HFFc6 (cell line): ENCODE results near the gene SLCO4A1. TPM values are rescaled to one million over a fixed set of nuclear protein-coding genes. Genes with fewer than 3 reads are reported as not detected.

Experiments used
- DNase-seq: peaks from one replicate; pipeline ENCODE4 v3.0.0-alpha.2; 2018
- H3K27ac Mint-ChIP-seq: 2 replicates; pipeline ENCODE4 v1.8.0; 2020; ENCODE audit warnings: mild to moderate bottlenecking, mixed read lengths
- H3K27me3 Mint-ChIP-seq: 2 replicates; pipeline ENCODE4 v1.8.0; 2021; ENCODE audit warnings: mild to moderate bottlenecking, moderate library complexity, mixed read lengths; ENCODE audit not compliant: insufficient read depth
- H3K36me3 Mint-ChIP-seq: 2 replicates; pipeline ENCODE4 v1.8.0; 2021; ENCODE audit warnings: low read depth, mixed read lengths
- H3K4me1 Mint-ChIP-seq: 2 replicates; pipeline ENCODE4 v1.8.0; 2020; ENCODE audit warnings: low read depth, mixed read lengths
- H3K4me3 Mint-ChIP-seq: 2 replicates; pipeline ENCODE4 v1.8.0; 2020; ENCODE audit warnings: mild to moderate bottlenecking, moderate library complexity, mixed read lengths
- H3K9me3 Mint-ChIP-seq: 2 replicates; pipeline ENCODE4 v1.8.0; 2020; ENCODE audit warnings: mild to moderate bottlenecking, mixed read lengths
- CTCF ChIP-seq: fragments of 200-600 bp; sonication (generic); IDR thresholded peaks from 2 replicates; pipeline ENCODE4 v1.5.0; 2021; ENCODE audit warnings: antibody characterized with exemption, mild to moderate bottlenecking
- total RNA-seq, 6 experiments: library from RNA; stranded (reverse); fragmentation: NEBNext Ultra II Directional; extraction: Animal tissue kit (Norgen Biotek cat#: 25700); gene quantifications; 2 replicates in 1 of 6; 3 replicates in 5 of 6; pipeline ENCODE4 v1.2.3, GENCODE V29; 2021

The SLCO4A1 gene
- total RNA-seq, 6 experiments from 2014 or later, result 2.7 to 6.5 (median 3.4) TPM

- Mint-ChIP-seq H3K4me1 (0 out of 2 replicates have a peak, but pooled peaks cover 5% of the 10 kb centered on the region), H3K36me3 (no peaks in the 10 kb centered on the region), H3K4me3 (no peak overlapping the region), H3K27ac (no peak overlapping the region), H3K9me3 (no peaks in the 10 kb centered on the region), H3K27me3 (peaks cover 37% of the 10 kb centered on the region)
- no peak for DNase-seq
- no peak for TF ChIP-seq CTCF
Observed at GRCh38 chr20:62696989-62697388, 54.7 kb downstream of the SLCO4A1 start.

- no peak for DNase-seq
- Mint-ChIP-seq H3K27me3 (peaks cover 33% of the 10 kb centered on the region), H3K4me1 (peaks cover 7% of the 10 kb centered on the region), H3K9me3 (no peaks in the 10 kb centered on the region), H3K4me3 (no peak overlapping the region), H3K36me3 (no peaks in the 10 kb centered on the region), H3K27ac (no peak overlapping the region)
- no peak for TF ChIP-seq CTCF
Observed at GRCh38 chr20:62697468-62697912, 55.2 kb downstream of the SLCO4A1 start.

- H3K4me3 Mint-ChIP-seq, result no peak overlapping the region
- no peak overlapping the region for H3K27ac Mint-ChIP-seq
- H3K9me3 Mint-ChIP-seq, result no peaks in the 10 kb centered on the region
- H3K36me3 Mint-ChIP-seq, result no peaks in the 10 kb centered on the region
- DNase-seq, result no peak
- no peak for TF ChIP-seq CTCF
- H3K27me3 Mint-ChIP-seq, result peaks cover 26% of the 10 kb centered on the region
- peaks cover 14% of the 10 kb centered on the region for H3K4me1 Mint-ChIP-seq
Observed at GRCh38 chr20:62698231-62698630, 55.9 kb downstream of the SLCO4A1 start.

GRCh38 chr20:62699296-62699695, 57.0 kb downstream of the SLCO4A1 start:
- Mint-ChIP-seq H3K27me3 (peaks cover 18% of the 10 kb centered on the region), H3K36me3 (no peaks in the 10 kb centered on the region)
- no peak for DNase-seq

GRCh38 chr20:62699741-62700140, 57.4 kb downstream of the SLCO4A1 start:
- TF ChIP-seq CTCF, result no peak
- Mint-ChIP-seq H3K27ac (no peak overlapping the region), H3K36me3 (no peaks in the 10 kb centered on the region), H3K27me3 (peaks cover 15% of the 10 kb centered on the region), H3K9me3 (no peaks in the 10 kb centered on the region), H3K4me1 (peaks cover 30% of the 10 kb centered on the region), H3K4me3 (no peak overlapping the region)
- DNase-seq, result no peak

More at GRCh38 chr20:62699296-62699695, 57.0 kb downstream of the SLCO4A1 start:
- Mint-ChIP-seq H3K9me3 (no peaks in the 10 kb centered on the region), H3K4me1 (peaks cover 25% of the 10 kb centered on the region), H3K4me3 (no peak overlapping the region), H3K27ac (no peak overlapping the region)
- no peak for TF ChIP-seq CTCF
